Activated T-cell treated with anti-CD3 and anti-CD28 coated beads for 48 hours (primary cell): ENCODE data around the gene TPST2.
"Not testable (repeated sequence)": the region's sequence is repeated elsewhere in the genome, so short reads cannot be mapped to it uniquely, and the experiment has no call there.

Experiments used
- DNase-seq: peaks from one replicate; pipeline ENCODE4 v3.0.0-alpha.2; 2020; ENCODE audit warnings: low read depth

The TPST2 gene

GRCh38 chr22:26589845-26590736 is at the start of gene TPST2:
TSS of gene TPST2 (minus strand) at chr22:26590132. CDS start at chr22:26541630, 48,502 bp downstream.
- peak; percentile 81 for DNase-seq

DNA sequence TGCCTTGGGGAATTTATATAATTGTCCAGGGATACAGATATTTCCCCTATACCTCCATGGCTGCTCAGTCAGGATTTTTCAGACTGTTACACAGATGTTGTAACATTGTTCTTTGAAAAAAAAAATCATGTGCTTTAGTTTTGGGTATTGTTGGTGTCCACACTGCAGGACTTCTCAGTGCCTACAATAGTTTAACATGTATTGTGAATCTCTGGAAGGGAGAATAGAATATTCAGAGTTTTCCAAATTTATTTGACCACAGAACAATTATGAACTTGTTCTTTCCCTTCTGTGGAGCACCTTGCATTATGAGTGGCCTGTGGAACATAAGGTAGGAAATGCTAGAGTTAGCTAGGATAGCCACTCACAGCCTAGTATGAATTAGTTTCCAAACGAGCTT is 46.4 kb upstream of the TPST2 start:
- DNase-seq, result no peak

- no peak for DNase-seq
Measured at GRCh38 chr22:26635117-26635516, 45.2 kb upstream of the TPST2 start.

DNA sequence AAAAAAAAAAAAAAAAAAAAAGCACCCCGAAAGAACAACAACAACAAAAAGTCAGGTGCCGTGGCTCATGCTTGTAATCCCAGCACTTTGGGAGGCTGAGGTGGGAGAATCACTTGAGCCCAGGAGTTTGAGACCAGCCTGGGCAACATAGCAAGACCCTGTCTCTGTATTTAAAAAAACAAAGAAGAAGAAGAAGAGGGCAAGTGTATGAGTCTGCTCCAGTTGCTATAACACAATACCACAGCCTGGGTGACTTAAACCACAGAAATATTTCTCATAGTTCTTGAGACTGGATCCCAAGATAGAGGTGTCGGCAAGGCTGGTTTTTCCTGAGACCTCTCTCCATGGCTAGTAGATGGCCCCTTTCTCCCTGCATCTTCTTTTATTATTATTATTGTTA is 44.3 kb upstream of the TPST2 start:
- no peak for DNase-seq

GRCh38 chr22:26632422-26633155 is 42.7 kb upstream of the TPST2 start:
- no peak for DNase-seq

DNA sequence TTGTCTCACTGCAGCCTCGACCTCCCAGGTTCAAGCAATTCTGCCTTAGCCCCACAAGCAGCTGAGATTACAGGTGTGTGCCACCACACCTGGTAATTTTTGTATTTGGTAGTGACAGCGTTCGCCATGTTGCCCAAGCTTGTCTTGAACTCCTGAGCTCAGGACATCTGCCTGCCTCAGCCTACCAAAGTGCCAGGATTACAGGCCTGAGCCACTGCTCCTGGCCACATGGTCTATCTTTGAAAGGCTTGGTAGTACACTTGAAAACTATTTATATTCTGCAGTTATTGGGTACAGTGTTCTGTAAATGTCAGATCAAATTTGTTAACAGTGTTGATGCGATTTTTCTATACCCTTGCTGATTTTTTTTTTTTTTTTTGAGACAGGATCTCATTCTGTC is 41.4 kb upstream of the TPST2 start:
- no peak for DNase-seq

DNA sequence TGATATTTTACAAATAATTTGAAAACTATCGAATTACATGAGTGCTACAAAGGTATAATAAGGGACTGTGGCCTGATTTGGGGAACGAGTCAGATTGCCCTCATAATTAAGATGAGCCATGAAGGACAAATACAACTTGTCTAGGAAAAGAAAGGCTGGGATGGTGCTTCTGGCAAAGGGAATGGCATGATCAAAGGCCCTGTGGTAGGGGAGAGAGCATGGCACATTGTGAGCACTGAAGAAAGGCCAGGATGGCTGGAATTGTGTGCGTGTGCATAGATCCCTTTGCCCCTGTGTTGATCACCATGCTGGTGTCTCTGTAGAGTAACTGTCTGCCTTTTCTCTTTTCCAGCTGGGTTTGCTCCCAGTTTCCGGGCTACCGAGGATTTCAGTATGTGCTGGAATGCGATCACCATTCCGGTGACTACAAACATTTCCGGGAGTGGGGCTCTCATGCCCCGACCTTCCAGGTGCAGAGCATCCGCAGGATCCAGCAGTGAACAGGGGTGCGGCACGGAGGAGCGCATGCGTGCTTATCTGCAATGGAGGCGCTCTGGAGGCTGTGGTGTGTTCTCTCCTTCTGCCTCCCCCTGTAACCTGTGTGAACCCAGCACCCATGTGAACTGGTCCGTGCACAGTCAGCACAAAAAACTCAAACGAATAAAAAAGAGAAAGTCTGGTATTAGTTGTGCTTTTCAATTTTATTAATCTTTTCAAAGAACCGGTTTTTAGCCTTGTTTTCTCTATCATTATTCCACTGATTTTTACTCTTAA is 40.2 kb upstream of the TPST2 start:
- no peak for DNase-seq

DNA sequence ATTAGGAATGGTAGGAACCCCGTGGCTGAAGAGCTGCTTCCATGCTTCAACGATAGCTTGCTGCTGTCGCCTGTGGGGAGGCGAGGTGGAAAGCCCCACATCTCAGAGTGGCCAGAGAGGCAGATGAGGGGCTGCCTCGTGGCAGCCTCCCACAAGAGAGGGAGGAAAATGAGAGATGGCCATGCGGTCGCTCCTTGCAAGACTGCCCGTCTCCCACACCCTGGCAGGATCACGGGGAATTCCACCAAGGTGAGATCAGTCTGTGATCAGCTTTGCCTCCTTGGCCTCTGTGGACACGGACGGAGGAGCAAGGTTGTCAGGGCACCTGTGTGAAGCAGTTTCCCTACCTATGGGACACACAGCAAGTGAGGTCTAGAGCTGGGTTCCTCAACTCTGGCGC is 34.9 kb upstream of the TPST2 start:
- no peak for DNase-seq

DNA sequence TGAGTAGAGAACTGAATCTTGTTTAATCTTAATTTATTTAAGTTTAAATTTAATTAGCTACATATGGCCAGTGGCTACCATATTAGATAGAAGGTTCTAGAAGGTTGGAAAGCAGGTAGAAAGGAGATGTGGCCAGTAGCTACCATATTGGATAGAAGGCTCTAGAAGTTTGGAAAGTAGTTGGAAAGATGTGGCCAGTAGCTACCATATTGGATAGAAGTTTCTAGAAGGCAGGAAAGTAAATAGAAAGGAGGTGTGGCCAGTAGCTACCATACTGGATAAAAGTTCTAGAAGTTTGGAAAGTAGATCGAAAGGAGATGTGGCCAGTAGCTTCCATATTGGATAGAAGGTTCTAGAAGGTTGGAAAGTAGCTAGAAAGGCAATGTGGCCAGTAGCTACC is 34.1 kb upstream of the TPST2 start:
- no peak for DNase-seq

- DNase-seq, result no peak
Measured at GRCh38 chr22:26621663-26622062, 31.7 kb upstream of the TPST2 start, which contains the start of gene CRYBA4. TSS of gene CRYBA4 (plus strand) at chr22:26621963. CDS start at chr22:26622597, 634 bp downstream.

DNA sequence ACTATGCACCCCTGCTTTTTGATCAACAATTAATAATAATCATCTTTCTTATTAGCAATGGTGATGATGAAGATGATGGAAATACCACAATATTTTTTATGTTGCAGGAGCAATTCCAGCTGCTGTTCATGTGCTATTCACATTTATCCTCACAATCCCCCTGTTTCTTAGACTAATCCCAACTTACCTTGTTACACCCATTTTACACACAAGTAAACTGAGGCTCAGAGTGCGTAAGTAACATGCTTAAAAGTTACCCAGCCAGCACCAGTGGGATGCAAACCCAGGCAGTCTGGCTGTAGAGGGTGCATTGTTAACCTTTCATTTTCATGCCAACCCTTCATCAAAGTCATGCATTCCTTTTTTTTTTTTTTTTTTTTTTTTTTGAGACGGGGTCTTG is 30.3 kb upstream of the TPST2 start:
- no peak for DNase-seq

GRCh38 chr22:26619510-26619909 is 29.6 kb upstream of the TPST2 start:
- no peak for DNase-seq

- no peak for DNase-seq
Measured at GRCh38 chr22:26618455-26618854, 28.5 kb upstream of the TPST2 start.

DNA sequence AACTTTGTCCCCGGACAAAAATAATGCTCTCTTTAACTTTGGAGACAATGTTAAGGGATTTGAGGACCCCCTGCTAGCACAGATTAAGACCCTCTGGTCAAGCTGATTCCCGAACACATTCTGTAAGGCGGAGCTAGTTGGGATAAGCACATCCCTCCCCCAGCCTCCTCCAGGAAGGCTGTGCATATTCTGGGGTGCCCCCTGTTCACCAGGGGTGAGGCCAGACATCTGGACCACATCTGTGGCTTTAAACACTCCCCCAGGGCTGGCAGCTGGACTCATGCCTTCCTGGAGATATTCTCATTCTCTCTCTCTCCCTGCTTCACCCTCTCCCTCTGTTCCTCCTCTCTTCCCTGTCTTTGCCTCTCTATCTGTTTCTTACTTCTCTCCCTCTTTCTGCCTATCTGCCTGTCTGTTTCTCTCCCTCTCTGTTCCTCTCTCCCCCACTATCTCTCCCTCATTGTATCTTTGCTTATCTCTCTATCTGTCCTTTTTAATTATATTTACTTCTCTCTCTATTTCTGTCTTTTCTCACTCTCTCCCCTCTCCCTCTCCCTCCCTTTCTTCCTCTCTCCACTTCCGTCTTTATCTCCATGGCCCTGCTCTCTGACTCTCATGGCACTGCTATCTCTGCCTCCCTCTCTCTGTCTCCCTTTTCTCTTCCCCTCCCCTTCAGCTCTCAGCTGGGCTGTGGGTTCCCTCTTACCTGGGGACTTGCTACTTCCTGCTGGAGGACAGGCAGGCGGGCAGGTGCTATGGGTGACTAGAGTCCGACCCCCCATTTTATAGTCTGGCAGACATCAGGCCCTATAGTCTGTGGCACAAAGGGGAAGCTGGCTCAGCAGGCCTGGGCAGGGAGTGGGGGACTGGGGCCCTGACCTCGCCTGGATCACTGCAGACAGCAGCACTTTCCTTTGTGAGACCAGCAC is 27.6 kb upstream of the TPST2 start, which contains the start of gene CRYBB1:
TSS of gene CRYBB1 (minus strand) at position 757 of the 929 bp plus-strand sequence. CDS start 1,708 bp downstream, outside the sequence.
- DNase-seq, result no peak

DNA sequence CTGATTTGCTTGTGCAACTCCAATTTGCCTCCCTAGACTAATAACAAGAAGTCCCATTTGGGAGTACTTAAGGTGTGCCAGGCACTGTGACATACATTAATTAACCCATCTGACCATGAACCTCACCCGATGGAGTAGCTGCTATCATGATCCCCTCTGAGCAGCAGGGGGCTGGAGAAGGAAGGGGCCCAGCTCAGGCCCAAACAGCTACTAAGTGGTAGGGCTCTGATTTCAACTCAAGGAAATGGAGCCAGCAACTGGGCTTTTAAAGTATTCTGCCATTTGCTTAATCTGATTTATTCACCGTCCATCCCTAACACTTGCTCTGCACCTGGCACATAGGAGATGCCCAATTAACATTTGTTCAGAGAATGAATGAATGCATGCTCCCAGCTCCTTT is 26.7 kb upstream of the TPST2 start:
- DNase-seq, result no peak

- no peak for DNase-seq
Measured at GRCh38 chr22:26615830-26616435, 26.0 kb upstream of the TPST2 start.

DNA sequence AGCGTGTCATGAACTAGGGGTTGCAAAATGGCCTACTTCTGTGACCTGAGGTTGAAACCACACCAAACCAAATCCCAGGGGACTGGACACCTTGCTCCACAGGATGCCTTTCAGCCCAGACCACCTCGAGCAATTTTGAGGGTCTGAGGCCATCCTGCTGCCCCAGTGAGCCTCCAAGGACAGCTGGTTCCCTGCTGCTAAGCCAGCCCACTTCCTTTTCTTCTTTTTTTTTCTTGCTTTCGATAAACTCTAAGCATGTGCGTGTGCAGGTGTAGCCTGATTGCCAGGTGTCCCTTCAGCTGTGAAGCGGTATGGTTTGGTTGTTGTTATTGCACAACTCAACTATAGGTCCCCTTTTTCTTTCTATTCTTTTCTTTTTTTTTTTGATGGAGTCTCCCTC is 25.2 kb upstream of the TPST2 start:
- DNase-seq, result no peak

- no peak for DNase-seq
Measured at GRCh38 chr22:26614322-26614721, 24.4 kb upstream of the TPST2 start.

- not testable (repeated sequence) for DNase-seq
Measured at GRCh38 chr22:26613753-26614152, 23.8 kb upstream of the TPST2 start.

DNA sequence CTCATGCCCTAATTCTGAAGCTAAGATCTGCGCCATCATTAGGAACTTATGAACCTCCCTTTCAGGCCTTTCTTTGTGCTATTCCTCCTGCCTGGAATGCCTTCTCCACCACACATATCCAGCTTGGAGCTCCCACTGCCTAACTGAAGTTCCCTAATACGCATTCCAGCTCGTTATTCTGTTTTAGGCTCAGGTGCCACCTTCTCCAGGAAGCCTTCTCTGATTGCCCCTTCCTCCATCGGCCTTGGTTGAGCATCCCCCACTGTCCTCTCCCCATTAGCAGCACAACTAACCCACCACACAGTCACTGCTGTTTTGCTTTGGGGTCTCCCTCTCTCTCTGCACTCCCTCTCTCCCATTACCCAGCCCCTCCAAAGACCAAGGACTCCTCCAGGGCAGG is 22.7 kb upstream of the TPST2 start:
- DNase-seq, result no peak

GRCh38 chr22:26610996-26611395 is 21.1 kb upstream of the TPST2 start:
- no peak for DNase-seq
